Breast epithelium (tissue), 4 donors: Measurements from ENCODE around the gene TAS2R39. TPM values are rescaled to one million over a fixed set of nuclear protein-coding genes. Genes with fewer than 3 reads are reported as not detected.
A peak's percentile ranks its signal among the peaks of the same experiment; 100 is the strongest.
"Not testable (repeated sequence)": the region's sequence is repeated elsewhere in the genome, so short reads cannot be mapped to it uniquely, and the experiment has no call there.

Source experiments
- DNase-seq, 2 donors: peaks; one replicate each; pipeline ENCODE4 v3.0.0-alpha.2; 2019; ENCODE audit warnings: low spot score in 2 of 2
- H3K27ac ChIP-seq, 2 donors: fragments of 200-600 bp; sonication (generic) in 1 of 2; one replicate each; pipeline ENCODE4 v1.5.1; 2016 to 2019; ENCODE audit warnings: mild to moderate bottlenecking in 1 of 2
- H3K27me3 ChIP-seq, 2 donors: fragments of 200-600 bp; sonication (generic) in 1 of 2; one replicate each; pipeline versions ENCODE4 v1.5.1 to v1.6.0; 2017 to 2019; ENCODE audit warnings: control low read depth in 1 of 2, mild to moderate bottlenecking in 1 of 2
- H3K36me3 ChIP-seq: fragments of 200-600 bp; one replicate; pipeline ENCODE4 v1.5.1; 2019
- H3K4me1 ChIP-seq, 2 donors: fragments of 200-600 bp; sonication (generic); one replicate each; pipeline ENCODE4 v1.5.1; 2016 to 2019; ENCODE audit warnings: control low read depth in 1 of 2
- H3K4me3 ChIP-seq, 3 donors: fragments of 200-600 bp; sonication (generic); 1 replicate in 2 of 3; 2 replicates in 1 of 3; pipeline ENCODE4 v1.5.1; 2016 to 2019; ENCODE audit warnings: mild to moderate bottlenecking in 3 of 3, moderate library complexity in 2 of 3
- H3K9me3 ChIP-seq, 2 donors: fragments of 200-600 bp; sonication (generic) in 1 of 2; one replicate each; pipeline ENCODE4 v1.5.1; 2016 to 2019; ENCODE audit warnings: control low read depth in 1 of 2
- CTCF ChIP-seq, 3 donors: fragments of 450-650 bp; IDR thresholded peaks; one replicate each; pipeline ENCODE4 v1.5.1; 2016 to 2017; ENCODE audit warnings: antibody characterized with exemption in 3 of 3, mild to moderate bottlenecking in 3 of 3, moderate library complexity in 3 of 3
- POLR2A ChIP-seq: fragments of 450-650 bp; IDR thresholded peaks from one replicate; pipeline ENCODE4 v1.6.1; 2016; ENCODE audit warnings: antibody characterized with exemption, mild to moderate bottlenecking, moderate library complexity
- POLR2AphosphoS5 ChIP-seq, 3 donors: sonication (generic); formaldehyde crosslinking; IDR thresholded peaks; one replicate each; pipeline ENCODE4 v1.6.1; 2017; ENCODE audit warnings: antibody characterized with exemption in 3 of 3
- intact Hi-C: fragments of 100-400 bp; cut with DNase I; formaldehyde crosslinking; loops from one replicate; pipeline ENCODE4 v1.15.1; 2023; ENCODE audit warnings: low total_unique reads
- total RNA-seq, 3 donors: library from RNA; depleted of rRNA; stranded (reverse); fragments of >200 nt; gene quantifications; one replicate each; pipeline ENCODE4 v1.1.0, GENCODE V29; 2016

Gene TAS2R39
- not detected for total RNA-seq

GRCh38 chr7:143183024-143183423 is at the start of gene TAS2R39:
TAS2R39 (plus strand) TSS chr7:143183419; CDS start chr7:143183419, 0 bp downstream.
- Histone ChIP-seq H3K4me3 (no peak within 1 kb of the TSS), H3K4me1 (no peaks in the 10 kb centered on the region), H3K36me3 (no peaks in the 10 kb centered on the region), H3K9me3 (peaks cover 2 to 9% of the 10 kb centered on the region in 2 donors), H3K27ac (no peak within 1 kb of the TSS), H3K27me3 (no peaks in the 10 kb centered on the region)
- intact Hi-C loops = no loop called here
- DNase-seq = no peak
- TF ChIP-seq CTCF (IDR thresholded peaks at IDR 0.05) (no peak), POLR2A (no peak), POLR2AphosphoS5 (IDR thresholded peaks at IDR 0.05) (no peak)

GRCh38 chr7:143147070-143147469 is 36.1 kb upstream of the TAS2R39 start:
- intact Hi-C loops = no loop called here
- DNase-seq = no peak
- H3K27ac ChIP-seq = peak overlapping the region; percentile 6 to 65
- no peaks in the 10 kb centered on the region for H3K9me3 ChIP-seq
- H3K27me3 ChIP-seq = no peaks in the 10 kb centered on the region
- TF ChIP-seq POLR2AphosphoS5 (IDR thresholded peaks at IDR 0.05) (no peak), POLR2A (no peak), CTCF (IDR thresholded peaks at IDR 0.05) (no peak)
- no peak overlapping the region for H3K4me3 ChIP-seq
- H3K36me3 ChIP-seq = no peaks in the 10 kb centered on the region
- no peaks in the 10 kb centered on the region for H3K4me1 ChIP-seq

- Histone ChIP-seq H3K4me1 (no peaks in the 10 kb centered on the region), H3K27ac (peak overlapping the region in 1 of 2 donors; percentile 54), H3K36me3 (no peaks in the 10 kb centered on the region), H3K9me3 (no peaks in the 10 kb centered on the region), H3K27me3 (no peaks in the 10 kb centered on the region), H3K4me3 (no peak overlapping the region)
- TF ChIP-seq CTCF (IDR thresholded peaks at IDR 0.05) = no peak
- DNase-seq = no peak
- intact Hi-C loops = no loop called here
These were observed 35.2 kb upstream of the TAS2R39 start for GRCh38 chr7:143148050-143148449.

- H3K27ac ChIP-seq = no peak overlapping the region
- H3K36me3 ChIP-seq = no peaks in the 10 kb centered on the region
- H3K9me3 ChIP-seq = no peaks in the 10 kb centered on the region
- intact Hi-C loops = no loop called here
- no peaks in the 10 kb centered on the region for H3K27me3 ChIP-seq
- no peaks in the 10 kb centered on the region for H3K4me1 ChIP-seq
- no peak overlapping the region for H3K4me3 ChIP-seq
- DNase-seq = no peak
- TF ChIP-seq CTCF (IDR thresholded peaks at IDR 0.05) (no peak), POLR2A (no peak), POLR2AphosphoS5 (IDR thresholded peaks at IDR 0.05) (no peak)
These were observed 34.6 kb upstream of the TAS2R39 start for GRCh38 chr7:143148651-143149050.

- intact Hi-C loops, H3K4me3 ChIP-seq, DNase-seq, H3K36me3 ChIP-seq, H3K27ac ChIP-seq, H3K27me3 ChIP-seq, H3K4me1 ChIP-seq, H3K9me3 ChIP-seq: not testable (repeated sequence)
These were observed 32.5 kb upstream of the TAS2R39 start for GRCh38 chr7:143150696-143151095.

GRCh38 chr7:143158617-143159016 is 24.6 kb upstream of the TAS2R39 start:
- H3K4me1 ChIP-seq, DNase-seq, H3K4me3 ChIP-seq, H3K36me3 ChIP-seq, H3K9me3 ChIP-seq, H3K27ac ChIP-seq, H3K27me3 ChIP-seq, intact Hi-C loops: not testable (repeated sequence)
